Measurements from ENCODE around the gene TANC2.

The TANC2 gene

DNA sequence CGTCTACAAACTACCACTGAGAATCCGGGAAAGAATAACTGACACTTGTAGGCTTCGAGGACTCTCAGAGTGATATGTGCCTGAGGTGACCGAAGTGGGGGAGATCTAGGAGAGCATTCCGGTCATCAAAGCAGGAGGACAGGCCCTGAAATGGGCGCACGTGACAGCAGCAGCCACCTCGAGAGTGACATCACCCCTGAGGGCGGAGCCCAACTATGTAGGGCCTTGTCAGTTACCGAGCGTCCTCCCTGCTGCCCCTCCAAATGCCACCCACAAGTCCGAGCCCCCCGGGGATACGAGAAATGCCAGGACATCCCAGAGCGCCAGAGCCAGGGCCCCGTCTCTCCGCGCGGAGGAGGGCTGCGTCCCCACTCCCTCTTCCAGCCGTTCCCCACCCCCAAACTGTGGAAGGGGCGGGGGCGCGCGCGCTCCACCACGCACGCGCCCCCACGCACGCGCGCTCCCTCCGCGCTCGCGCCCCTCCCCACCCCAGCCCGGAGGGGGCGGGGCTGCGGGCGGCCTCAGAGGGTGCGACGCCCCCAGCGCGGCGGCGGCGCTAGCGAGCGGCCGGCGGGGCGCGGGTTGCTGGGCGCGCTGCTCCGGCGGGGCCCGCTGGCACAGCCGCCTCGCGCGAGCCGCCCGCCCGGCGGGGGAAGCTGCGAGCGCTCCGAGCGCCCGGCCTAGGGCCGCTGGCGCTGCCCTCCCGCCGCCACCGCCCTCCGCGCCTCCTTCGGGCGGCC is at the start of gene TANC2:
TANC2 (plus strand) TSS at position 550 of the 740 bp plus-strand sequence. CDS start 43,325 bp downstream, outside the sequence.
- DNase-seq, result peak; percentile 15

DNA sequence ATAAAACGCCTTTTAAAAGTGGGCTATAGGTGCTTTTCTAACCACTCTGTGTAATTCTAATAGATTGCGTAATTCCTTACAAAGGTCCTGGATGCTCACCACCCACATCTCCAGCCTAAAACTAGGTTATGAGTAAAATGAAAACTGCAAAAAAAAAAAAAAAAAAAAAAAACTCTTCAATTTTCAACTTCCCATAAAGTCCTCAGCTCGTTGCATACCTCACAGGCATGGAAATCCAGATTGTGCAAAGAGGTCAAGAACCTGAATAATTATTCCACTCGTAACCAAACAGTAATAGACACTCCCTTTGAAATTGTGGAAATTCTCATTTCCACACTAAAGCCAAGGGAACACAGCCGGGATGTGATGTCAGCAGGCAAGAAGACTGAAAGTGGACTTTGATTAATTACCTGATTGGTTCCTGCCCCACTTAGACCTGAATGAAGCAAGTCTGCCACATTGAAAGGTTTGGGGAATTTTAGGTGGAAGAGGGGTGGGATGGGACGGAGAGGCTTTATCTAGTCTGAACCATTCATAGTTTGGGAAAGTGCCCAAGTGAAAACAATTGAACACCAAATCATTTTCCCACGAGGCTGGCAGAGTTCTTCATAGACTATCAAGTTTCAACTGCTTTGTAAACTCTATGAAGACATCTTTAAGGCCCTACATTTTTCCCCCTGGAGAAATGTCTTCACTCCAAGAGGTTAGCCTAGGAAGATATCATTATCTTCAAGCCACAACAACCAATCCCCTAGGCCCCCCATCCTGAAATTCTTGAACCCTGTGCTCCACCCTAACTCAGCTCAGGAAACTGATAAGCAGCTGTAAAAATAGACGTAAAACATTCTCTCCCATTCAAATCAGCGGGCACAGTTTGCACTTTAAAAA is 49.1 kb upstream of the TANC2 start:
- DNase-seq, result no peak

DNA sequence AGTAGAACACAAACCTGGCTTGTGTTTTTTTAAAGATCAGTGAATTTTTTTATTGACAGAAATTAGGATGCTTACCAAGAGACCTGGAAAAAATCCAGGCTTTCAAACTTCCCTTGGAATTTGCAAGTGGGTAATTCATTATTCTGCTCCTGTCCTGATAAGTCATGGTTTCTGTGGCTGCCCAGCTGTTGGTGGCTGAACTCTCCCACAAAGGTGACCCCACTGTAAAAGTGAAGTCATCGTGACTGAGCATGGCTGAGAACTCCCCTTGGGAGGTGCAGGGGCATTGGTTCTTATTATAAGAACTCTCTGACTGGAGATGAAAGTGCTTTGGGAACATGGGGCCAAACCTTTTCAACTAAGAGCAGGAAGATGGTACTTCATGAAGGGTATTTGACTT is 46.6 kb upstream of the TANC2 start:
- no peak for DNase-seq

GRCh38 chr17:62920300-62920699 is 45.7 kb upstream of the TANC2 start:
- no peak for DNase-seq

GRCh38 chr17:62921817-62922216 is 44.2 kb upstream of the TANC2 start:
- DNase-seq, result no peak

- no peak for DNase-seq
These were observed 42.5 kb upstream of the TANC2 start for GRCh38 chr17:62923258-62924150.

DNA sequence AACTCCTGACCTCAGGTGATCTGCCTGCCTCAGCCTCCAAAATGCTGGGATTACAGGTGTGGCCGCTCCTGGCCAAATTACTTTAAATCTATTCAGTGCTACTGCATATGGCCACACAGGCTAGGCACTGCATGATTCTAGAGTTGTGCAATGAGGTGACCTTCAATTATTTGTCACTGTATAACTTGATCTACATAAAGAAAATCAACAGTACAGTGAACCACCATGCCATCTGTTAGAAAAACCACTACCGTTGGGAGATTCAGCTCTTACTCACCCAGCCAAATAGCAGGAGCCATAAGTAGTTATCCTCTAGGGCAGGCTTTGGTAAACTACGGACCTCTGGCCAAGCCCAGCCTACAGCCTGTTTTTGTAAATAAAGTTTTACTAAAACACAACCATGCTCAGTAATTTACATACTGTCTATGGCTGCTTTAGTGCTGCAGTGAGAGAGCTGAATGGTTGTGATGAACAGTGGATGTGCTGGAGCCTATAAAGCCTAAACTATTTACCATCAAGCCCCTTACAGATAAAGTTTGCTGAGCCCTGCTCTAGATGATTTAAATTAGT is 40.7 kb upstream of the TANC2 start:
- no peak for DNase-seq

- no peak for DNase-seq
These were observed 39.0 kb upstream of the TANC2 start for GRCh38 chr17:62927083-62927482.

- no peak for DNase-seq
These were observed 36.7 kb upstream of the TANC2 start for GRCh38 chr17:62929320-62929719.

DNA sequence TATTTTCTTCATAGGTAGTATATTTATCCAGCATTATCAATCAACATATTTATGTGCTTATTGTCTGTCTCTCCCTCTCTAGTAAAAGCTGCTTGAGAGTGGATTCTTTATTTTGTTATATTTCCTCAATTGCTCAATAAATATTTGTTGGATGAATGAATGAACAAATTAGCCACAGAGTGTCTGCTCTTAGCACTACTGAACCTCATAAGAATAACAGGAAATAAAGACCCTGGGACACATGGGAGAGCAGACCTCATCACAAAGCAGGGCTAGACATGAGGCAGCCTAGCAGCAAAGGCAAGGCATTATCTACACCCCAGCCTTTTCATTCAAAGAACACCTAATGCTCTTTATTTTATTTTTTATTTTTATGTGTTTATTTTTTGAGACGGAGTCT is 34.9 kb upstream of the TANC2 start:
- DNase-seq, result no peak

GRCh38 chr17:62933501-62934385 is 32.3 kb upstream of the TANC2 start:
- DNase-seq, result no peak

- no peak for DNase-seq
These were observed 30.9 kb upstream of the TANC2 start for GRCh38 chr17:62935098-62935497.

GRCh38 chr17:62935523-62935922 is 30.5 kb upstream of the TANC2 start:
- no peak for DNase-seq

DNA sequence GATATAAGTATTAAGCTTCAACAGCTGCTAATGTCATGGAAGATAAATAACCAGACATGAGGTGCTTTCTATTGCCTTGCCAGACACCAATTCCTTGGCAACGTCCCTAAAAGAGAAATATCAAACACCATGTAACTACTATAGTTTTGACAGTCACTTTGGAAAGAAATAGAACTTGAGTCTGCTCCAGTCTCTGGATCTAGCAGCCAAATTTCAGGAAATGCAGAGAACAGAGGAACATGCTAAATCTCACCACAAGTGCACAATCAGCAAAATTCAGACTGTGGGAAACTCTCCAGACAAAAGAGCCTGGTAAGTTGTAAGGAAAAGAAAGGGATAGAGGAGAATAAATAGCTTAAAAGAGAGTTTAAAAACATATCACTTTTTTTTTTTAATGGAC is 28.4 kb upstream of the TANC2 start:
- DNase-seq, result no peak

DNA sequence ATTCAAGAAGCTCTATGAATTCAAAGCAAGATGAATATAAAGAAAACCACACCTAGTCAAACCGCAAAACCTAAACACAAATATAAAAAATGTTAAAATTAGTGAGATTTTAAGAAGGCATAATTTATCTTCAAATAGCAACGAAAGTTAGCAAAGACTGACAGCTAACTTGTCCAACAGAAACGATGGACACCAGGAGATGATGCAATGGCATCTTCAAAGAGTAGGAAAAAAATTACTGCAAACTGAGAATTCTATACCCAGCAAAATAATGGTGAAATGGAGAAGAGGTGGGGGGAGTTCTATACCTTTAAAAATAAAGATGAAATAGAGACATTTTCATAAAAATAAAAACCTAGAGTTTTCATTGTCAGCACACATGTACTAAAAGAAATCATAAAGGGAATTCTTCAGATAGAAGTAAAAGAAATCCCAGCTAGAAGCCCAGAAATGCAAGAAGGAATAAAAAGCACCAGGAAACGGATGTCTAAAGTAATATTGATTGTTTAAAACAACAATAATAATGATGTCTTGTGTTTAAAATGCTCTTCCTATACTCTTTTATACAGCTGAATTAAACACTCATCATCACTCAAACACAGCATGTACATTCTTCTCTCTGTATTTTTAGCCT is 24.6 kb upstream of the TANC2 start:
- no peak for DNase-seq

DNA sequence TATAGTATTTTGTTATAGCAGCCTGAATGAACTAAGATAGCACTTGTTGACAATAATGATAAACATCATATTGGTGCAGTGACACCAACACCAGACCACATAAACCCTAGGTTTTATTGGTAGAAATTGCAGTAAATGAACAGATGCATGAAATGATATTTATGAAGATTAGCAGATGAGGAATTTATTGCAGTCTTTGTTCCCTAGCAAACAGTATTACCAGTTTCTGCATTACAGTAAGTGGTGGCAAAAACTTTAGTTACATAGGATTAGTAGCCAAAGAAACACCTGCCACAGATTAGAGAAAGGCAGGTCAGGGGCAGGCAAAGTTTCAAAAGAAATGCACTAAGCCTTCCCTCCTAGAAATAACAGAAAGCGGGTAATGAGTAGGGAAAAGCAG is 17.7 kb upstream of the TANC2 start:
- DNase-seq, result no peak

GRCh38 chr17:62949036-62949435 is 17.0 kb upstream of the TANC2 start:
- DNase-seq, result no peak

GRCh38 chr17:62950067-62950466 is 16.0 kb upstream of the TANC2 start:
- no peak for DNase-seq

DNA sequence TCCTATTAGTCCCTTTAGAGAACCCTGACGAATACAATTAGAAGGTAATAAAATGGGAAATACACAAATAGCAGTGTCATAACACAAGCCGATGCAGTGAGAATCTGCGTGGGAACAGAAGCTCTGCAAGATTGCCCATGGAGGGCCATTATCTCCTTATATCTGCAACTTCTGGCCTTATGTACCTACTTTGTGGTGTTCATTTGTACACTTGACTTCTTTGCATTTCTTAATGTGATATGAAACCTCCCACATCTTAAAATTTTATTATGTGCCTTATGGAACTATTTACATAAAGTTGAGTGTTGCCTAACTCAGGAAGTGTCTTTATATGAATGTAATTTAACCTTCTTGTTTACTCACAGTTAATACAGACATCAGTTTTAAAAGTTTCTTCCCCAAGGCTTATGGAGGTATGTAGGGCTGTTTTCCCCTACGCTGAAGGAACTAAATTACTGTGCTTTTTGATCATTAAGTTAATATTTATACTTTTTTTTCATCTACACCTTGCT is 10.1 kb upstream of the TANC2 start:
- no peak for DNase-seq

DNA sequence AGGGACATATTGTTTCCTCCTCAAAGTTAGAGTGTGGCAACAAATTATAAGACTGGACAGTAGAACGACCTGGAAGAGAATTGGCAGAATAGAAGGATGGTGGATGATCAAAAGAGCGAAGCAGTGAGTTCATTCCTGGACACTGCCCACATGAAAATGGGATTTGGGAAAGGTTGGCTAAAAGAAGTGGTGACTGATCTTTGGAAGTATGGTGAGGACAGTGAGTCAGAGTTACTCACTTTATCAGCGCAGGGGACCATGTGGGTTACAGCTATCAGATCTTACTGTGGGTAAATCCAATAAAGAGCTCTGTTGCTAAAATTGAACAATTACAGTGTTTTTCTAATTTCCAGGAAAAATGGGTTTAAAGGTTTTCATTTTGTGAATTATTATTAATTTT is 2.7 kb upstream of the TANC2 start:
- no peak for DNase-seq

- DNase-seq, result no peak
These were observed 1.5 kb upstream of the TANC2 start for GRCh38 chr17:62964506-62964905.
